CD4-positive, alpha-beta T cell treated with Interleukin-17A for 1 hour (primary cell): ENCODE results near the gene BACE1.
A peak's percentile ranks its signal among the peaks of the same experiment; 100 is the strongest.

Experiments used
- DNase-seq: peaks from one replicate; pipeline ENCODE4 v3.0.0-alpha.2; 2020

Gene BACE1

DNA sequence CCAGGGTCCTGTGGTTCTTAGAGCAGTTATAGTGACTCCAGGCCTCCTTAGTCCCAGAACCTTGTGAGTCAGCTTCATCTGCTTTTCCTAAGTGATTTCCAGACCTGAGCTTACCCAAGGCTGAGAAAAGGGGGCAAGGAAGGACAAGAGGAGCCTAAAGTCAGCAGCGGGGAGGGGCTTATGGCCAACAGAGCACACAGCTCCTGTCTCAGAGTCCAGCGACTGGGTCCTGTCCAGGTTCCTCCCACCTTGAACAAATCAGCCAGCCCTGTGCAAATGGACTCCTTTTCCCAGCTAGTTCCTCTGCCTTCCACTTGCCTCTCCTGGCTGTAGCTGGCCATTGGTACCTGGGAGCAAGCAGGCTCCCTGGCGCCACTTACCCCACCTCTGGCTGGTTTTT is 10.9 kb downstream of the BACE1 start:
- no peak for DNase-seq

DNA sequence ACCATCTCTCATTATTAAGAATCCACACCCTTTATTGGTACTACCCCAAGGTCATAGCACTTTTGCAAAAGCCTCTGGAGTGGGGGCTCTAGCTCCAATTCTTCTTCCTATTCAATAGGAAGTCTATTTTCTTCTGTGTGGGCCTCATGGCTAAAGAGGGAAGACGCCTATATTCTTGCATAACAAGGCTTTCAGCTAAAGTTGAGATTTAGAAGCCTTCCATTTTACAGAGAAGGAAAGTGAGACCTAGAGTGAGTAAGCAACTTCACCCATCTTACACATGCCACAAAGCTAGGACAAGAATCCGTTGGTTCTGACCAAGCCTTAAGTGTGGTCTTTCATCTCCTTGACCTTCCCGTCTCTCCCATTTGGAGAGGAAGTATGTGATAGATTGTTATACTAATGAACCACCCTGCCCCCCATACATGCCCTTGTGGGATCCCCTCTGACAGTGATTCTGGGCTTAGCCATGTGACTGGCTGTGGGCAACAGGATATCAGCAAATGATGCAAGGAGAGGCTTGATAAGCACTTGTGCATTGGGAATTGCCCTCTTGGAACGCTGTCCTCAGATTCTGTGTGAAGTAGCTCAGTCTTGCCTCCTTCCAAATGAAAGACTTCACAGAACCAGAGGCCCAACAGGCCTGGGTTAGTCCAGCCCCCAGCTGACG is 12.3 kb downstream of the BACE1 start:
- DNase-seq = no peak

DNA sequence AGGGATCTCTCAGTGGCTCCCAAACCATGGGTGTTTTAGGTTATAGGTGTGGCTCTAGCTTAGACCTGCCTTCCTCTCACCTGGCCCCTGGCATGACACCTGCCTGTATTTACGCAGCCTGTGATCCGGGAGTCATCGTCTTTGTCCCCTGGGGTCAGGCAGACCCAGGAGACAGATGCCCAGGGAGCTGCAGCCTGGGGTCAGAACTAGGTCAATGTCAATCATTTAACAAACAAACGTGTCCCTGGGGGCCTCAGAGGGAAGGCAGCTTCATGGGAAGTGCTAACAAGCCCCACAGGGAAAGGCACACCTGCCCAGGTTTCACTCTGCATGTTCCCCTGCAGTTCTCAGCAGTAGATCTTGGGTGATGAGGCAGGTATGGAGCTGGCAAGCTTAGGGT is 13.0 kb downstream of the BACE1 start:
- no peak for DNase-seq

DNA sequence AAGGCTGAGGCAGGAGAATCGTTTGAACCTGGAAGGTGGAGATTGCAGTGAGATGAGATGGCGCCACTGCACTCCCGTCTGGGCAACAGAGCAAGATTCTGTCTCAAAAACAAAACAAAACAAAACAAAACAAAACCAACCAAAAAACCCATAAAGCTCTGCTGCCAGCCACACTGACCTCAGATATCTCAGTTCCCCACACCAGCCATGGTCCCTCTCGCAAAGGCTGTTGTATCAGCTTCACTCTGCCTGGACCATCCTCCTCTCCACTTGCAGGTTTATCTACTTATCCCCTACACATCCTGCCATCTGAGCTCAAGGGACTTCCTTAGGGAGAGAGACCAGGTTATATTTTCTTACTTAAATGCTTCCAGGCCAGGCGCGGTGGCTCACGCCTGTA is 13.8 kb downstream of the BACE1 start:
- DNase-seq = no peak

DNA sequence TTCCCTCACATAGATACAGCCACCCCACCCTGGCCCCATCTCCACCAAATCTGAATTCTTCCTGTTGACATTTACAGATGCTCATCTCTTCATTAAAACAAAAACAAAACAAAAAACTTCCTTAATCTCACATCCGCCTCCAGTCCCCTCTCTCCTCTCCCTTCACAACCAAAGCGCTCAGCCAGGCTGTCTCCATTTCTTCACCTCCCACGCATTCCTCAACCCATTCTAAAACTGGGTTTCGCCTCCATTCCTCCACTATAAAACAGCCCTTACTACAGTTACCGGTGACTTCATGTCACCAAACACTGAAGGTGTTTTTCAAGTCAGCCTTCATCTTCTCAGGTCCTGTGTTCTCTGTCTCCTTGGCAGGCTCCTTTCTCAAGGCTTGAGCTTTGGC is 15.3 kb downstream of the BACE1 start:
- DNase-seq = no peak

DNA sequence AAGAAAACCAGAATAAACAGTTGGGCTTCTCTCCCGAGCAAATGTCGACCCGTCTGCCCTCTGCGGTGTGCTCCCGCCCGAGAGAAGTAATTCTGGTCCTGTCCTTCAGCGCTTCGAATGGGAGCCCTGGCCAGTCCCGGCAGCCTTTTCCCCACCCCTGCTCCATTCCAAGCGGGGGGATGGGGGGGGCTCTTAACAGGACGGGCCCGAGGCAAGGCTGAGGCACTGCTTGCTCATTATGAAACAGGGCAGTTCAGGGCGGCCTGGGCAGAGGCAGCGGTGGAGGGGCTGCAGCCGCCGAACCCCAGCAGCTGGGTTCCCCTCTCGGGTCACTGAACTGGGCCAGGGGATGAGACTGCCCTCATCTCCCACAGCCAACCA is 15.8 kb downstream of the BACE1 start:
- no peak for DNase-seq

DNA sequence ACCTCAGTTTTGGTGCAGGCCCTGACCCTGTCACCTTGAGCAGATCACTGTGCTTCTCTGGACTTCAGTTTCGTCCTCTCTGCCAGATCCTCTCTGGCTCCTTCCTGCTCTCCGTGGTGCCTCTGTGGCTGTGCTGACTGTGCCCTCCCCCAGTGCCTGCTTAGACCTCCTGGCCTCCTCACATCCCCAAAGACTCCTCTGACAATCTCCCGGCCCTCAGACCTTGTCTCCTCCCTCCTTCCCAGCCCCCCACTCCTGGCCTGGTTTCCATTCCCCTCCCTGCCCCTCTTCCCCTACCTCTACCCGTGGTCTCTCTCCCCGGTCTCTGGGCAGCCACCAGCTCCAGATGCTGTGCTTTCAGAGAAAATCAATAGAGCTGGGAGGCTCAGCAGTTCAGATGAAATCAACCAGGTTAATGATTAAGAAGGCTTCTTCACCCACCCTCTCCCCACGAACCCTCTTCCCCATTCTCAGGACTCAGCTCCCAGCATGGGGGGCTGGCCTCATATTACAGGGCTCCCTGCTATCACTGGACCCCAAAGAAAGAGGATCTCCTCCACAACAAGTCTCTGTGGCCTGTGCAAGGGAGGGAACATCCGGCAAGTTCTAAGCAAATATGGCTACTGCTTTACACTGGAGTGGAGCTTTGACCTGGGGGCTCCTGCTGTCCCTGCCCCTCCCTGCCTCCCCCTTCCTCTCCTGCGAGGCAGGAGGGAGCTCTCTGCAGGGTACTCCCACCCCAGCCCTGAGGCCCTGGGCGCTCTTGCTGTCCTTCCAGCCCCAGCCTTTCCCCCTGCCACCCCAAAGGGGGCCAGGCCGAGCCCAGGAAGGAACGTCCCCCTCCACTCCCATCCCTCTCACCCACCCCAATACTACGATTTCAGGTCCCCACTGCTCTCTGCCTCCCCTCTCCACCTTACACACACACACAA is 16.4 kb downstream of the BACE1 start:
- no peak for DNase-seq

DNA sequence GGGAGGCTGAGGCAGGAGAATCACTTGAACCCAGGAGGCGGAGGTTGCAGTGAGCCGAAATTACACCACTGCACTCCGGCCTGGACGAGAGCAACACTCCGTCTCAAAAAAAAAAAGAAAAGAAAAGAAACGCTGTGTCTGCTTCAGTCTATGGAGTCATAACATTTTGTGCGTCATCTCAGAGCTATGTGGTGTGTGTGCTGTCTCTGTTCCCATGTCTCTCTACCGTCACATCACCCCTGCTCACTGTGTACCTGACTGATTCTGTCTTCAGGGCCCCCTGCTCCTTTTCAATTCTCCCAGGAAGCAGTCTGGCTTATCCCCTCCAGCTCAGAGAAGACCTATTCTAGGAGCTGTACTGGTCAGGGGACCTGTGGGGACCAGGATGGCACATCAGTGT is 17.9 kb downstream of the BACE1 start:
- no peak for DNase-seq

DNA sequence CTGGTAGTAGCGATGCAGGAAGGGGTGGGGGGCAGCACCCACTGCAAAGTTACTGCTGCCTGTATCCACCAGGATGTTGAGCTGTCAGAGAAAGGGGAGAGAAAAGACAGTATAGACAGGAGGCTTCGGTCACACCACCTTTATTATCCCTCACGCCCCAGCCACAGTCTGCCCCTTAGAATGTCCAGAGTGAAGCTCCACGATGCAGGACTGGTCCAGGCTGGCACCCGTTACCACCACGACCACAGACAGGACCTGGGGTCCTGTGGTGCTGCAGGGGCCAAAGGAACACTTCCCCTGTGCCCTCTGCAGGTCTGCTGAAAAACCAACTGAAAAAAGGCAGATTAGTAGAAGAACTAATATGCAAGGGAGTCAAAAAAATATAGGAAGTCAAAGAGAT is 19.2 kb downstream of the BACE1 start:
- no peak for DNase-seq

DNA sequence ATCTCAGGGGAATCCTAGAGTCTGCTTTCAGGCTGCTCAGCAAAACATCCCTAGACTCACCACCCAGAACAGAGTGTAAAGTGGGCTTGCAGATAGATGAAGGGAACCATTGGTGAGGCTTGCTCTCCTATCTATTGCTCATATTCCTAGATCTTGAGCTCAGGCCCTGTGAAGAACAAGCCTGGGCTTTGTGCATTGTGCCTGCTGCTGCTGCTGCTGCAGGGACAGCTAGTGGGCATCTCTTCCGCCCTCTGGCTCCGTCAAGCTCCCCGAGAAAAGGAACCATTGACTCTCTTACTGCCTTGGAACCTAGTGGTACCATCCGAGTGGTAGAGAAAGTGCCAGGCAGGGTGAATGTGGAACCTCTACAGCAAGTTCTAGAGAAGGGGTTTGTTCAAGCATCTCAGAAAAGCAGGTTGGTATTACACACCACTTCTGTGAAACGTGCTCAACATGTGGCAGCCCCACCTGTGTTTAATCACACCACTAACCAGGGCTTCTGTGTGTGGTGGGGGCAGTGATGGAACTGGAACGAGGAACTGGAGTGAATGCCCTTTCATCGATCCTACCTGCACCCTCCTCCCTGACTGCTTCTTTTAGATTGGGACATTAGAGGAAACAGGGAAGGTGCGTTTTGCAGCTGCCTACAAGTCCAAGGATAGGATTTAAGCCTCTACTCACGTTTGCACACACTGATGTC is 20.5 kb downstream of the BACE1 start:
- DNase-seq = no peak

DNA sequence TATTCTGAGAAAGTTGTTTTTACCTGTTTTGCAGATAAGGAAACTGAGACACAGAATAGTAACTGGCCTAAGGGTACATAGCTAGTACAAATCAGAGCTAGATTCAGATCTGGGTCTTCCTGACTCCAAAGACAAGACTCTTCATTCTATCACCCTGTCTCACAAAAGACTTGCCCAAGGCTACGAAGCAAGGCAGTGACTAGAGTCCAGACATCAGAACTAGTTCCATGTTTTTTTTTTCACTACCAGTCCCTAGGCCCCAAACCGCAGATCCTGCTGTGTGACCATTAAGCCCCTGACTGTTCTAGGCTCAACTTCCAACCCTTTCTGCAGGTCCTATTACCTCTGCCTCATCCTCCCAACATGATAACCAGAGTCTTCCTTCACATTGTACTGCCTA is 23.4 kb downstream of the BACE1 start:
- DNase-seq = no peak

DNA sequence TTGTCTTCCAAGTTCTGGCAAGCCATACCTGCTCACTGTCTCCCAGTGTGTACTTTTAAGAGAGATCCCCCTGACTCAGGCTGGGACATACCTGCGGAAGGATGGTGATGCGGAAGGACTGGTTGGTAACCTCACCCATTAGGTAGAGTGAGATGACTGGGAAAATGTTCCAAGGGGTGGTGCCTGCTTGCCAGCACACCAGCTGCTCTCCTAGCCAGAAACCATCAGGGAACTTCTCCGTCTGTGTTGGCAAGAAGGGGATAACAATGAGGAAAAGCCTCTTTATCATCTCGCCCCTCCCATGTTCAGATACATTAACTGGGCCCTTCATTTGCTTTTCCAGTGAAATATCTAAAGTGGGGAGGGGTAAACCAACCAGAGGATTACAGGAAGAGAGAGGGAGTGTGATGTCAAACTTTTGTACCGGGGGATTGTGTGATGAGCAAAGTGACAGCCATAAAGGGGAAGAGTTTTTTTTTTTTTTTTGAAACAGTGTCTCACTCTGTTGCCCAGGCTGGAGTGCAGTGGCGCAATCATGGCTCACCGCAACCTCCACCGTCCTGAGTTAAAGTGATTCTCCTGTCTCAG is 25.2 kb downstream of the BACE1 start, which contains the start of gene BACE1-AS:
TSS of gene BACE1-AS (plus strand) at position 538 of the 588 bp plus-strand sequence.
- DNase-seq = no peak

DNA sequence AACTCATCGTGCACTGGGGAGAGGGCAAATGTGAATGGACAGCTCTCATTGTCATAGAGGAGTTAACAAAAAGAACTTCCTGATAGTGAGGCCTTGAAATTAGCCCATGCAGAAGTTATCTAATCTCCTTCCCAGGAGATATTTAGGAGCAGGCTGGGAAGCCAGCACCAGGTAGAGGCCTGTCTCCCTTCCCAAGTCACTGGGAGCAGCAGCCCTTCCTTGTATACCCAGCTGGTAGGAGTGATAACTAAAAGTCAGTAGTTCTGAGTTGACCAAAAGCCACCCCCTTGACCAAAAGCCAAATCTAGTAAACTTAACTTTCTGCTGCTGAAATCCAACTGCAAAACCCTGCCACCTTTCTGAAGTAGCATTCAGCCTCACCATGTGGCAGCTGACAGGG is 26.3 kb downstream of the BACE1 start:
- no peak for DNase-seq

DNA sequence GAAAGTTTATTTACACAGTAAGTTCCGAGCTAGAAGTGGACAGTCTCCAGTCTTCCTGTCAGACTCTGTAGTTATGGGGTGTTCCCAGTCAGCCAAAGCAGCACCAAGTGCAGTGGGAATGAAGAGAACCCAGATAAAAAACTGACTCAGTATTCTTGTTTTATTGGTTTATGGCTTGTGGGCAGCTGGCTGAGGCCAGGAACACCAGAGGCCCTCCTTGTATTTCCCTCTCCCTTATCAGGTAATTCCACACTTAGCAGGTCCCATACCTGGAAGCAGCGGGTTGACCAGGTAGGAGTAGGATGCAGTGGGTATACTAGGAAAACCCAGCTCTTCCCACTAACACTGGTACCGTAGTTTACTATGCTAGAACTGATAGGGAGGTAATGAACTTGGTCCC is 28.4 kb downstream of the BACE1 start:
- DNase-seq = no peak

DNA sequence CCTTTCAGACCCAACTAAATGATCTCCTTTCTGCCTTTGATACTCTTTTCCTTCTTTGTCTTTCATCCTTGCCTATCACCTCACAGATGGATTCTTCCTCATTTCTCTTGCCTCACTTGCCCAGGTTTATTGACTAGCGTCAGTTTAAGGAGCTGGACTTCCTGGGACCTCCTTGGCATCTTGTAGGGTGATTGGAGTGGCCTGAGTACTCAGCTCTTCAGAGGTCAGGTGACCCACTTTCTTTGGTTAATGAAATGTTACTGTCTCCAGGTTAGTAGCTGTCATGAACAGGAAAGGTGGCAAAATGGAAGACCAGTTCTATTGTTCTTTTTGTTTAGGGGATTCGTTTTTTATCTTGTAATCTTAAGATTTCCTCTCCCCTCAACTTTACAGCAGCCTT is 29.5 kb downstream of the BACE1 start:
- no peak for DNase-seq

DNA sequence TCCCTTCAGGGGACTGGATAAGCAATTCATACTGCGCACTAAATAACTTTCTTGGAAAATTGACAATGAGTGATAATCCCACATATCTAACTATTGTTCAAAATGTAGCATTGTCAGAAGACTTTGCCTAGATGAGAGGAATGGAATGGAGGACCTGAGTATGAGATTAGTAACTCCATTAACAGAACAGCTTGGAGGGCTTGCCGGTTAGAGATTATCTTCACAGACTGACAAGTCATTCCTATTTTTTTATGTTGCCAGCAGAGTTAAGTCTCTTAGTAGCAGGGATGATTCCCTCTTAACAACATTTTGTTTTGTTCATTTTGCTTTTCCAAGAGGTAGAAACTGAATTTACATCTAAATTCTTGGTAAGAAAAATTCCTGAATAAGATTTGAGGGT is 32.0 kb downstream of the BACE1 start:
- DNase-seq = no peak

DNA sequence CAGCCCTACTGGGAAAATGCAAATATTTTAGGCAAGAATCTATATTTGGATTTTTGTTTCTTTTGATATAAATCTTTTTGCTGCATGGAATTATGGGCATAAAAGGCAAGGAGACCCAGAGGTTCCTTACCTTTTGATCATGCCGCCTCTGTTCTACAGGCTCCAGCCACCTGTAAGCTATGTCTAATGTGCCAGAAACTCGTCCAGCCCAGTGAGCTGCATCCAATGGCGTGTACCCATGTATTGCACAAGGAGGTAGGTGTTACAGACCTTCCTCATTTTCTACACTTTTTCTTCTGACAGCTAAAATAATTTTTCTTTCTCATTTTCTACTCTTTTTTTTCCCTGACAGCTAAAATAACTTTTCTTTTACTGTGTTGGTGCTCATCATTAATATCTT is 33.1 kb downstream of the BACE1 start:
- no peak for DNase-seq

DNA sequence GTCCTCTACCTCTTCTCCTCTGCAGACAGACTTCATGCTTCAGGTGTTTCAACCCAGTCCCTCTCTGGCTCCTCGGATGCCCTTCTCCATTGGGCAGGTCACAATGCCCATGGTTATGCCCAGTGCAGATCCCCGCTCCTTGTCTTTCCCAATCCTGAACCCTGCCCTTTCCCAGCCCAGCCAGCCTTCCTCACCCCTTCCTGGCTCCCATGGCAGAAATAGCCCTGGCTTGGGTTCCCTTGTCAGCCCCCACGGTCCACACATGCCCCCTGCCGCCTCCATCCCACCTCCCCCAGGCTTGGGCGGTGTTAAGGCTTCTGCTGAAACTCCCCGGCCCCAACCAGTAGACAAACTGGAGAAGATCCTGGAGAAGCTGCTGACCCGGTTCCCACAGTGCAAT is 34.2 kb downstream of the BACE1 start:
- DNase-seq = no peak

DNA sequence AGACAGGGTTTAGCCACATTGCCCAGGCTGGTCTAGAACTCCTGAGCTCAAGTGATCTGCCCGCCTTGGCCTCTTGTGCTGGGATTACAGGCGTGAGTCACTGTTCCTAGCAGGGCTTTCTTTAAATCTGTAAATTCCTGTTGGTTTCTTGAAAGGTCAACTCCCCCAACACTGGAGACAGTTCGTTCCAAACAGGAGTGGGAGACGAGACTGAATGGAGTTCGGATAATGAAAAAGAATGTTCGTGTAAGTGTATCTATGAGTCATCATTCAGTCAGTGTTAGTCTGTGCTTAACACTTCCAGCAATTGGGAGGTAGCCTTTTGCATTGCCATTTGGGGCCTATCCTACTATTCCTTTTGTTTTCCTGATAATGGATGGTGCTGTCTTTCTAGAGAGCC is 34.9 kb downstream of the BACE1 start:
- DNase-seq = no peak

DNA sequence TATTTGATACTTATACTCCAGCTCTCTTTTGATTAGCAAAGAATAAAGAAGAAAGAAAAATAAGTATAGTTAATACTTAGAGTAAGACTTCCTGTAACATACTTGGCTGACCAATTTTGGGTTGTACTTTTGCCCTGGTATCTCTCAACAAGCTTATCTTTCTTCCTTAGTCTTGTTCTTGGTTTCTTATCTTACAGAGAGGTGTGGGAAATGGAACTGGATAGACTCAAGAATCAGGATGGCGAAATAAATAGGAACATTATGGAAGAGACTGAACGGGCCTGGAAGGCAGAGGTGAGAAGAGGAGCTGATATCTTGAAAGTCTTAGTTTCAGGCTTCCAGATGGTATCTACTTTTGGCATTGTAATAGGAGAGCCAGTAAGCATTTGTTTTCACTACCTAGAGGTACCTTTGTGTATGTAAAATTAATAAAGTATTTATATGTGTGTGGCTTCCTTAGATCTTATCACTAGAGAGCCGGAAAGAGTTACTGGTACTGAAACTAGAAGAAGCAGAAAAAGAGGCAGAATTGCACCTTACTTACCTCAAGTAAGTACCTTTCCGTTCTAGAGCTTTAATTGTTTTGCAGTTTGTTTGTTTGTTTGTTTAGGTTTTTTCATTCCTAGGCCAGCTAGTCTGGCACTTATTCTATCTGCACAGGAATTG is 36.2 kb downstream of the BACE1 start:
- DNase-seq = peak; percentile 51

DNA sequence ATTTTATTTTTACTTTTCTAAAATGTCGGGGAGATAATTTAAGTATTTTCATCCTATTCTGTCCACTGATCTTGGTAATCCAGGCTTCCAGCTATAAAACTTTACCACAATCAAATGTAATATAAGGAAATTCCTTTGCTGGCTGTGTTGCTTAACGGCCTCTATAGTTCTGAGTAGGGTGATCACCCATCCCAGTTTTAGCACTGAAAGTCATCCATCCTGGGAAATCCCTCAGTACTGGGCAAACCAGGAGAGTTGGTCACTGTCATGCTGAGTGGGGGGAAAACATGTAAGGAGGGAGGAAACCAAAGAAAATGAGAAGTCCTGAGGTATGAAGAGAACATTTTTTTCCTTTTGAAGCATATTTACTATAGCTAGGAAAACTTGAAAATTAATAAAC is 37.7 kb downstream of the BACE1 start:
- no peak for DNase-seq

DNA sequence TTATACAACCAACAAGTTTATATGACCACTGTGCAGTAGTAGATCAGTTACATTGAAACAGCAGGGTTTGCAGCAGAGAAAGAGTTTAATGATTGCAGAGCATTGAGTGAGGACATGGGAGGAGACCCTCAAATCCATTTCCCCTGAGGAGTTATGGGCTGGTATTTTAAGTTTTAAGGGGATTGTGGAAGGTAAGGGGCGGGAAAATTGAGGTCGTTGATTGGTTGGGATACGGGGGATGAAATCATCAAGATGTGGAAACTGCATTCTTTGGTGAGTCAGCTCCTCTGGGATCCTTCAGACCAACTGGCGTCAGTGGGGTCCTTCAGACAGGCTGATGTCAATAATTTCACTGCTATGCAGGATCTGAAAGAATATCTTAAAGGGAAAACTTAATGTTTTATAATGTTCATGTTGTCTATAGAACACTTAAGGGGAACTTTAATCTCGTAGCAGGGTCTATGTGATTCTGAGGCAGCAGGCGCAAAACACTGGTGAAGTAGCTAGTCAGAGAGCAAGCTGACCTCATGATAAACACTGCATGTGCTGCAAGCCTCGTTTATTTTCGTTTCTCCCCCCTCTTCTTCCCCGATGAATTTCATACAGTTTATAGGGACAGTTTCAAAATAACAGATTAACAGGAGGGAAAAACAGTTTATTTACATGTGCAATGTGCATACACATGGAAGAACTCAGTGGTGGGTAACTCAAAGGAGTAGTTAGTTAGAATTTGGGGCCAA is 42.3 kb downstream of the BACE1 start:
- DNase-seq = no peak
